ENCODE measurements around the gene COIL.
"Not testable (repeated sequence)": the region's sequence is repeated elsewhere in the genome, so short reads cannot be mapped to it uniquely, and the experiment has no call there.

The COIL gene

DNA sequence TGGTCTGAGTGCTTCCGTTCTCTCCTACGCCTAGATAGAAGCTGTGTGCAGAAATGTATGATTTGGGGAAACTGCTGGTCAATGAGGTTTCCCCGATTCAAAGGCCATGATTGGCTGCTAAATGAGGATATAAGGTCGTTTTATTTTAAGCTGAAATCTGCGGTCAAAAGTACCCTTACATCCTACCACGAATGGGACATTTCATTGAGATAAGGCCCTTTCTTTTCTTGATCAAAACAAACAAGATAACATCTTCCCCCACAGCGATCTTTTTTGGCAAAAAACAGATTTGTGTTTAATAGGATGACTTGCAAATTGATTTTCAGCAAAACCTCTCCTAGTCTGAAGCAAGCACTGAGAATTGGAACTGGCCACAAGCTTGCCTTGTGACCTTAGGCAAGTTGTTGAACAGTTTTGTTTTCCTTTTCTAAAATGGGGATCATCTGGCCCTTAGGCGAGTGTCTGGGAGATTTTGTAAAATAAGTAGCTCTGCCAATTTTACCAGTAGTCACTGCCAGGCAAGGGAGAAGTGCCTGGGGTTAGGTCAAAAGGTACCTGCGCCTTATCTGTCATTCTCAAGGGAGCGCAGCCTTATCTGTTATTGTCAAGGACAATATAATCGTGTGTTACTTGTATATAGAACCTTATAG lies 17.7 kb upstream of the COIL start:
- peak; percentile 20 for DNase-seq (ENCODE audit: low spot score)

- DNase-seq (ENCODE audit: low spot score), result peak; percentile 91
Measured at GRCh38 chr17:56977673-56978395, 17.0 kb upstream of the COIL start, which contains the start of gene SCPEP1. SCPEP1 (plus strand) TSS chr17:56978131; CDS start chr17:56978160, 29 bp downstream.

GRCh38 chr17:56976941-56977608 lies 16.2 kb upstream of the COIL start:
- no peak for DNase-seq (ENCODE audit: low spot score)

DNA sequence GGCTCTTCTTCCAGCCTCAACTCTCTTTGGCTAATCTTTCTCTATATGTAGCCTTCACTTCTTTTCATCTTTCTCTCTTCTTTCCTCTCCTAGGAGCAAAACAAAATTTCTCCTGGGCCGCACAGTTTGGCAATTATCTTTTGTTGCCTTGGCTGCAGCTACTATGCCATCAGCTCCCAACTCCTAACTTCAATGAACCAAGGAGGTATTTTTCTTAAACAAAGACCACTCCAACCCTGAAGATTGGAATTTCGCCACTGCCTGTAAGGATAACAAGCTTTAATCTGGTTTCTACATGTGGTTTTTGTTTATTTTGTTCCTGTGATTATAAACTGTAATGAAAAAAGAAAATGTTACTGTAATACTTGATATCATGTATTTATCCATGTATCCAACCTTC lies 14.8 kb upstream of the COIL start:
- no peak for DNase-seq (ENCODE audit: low spot score)

DNA sequence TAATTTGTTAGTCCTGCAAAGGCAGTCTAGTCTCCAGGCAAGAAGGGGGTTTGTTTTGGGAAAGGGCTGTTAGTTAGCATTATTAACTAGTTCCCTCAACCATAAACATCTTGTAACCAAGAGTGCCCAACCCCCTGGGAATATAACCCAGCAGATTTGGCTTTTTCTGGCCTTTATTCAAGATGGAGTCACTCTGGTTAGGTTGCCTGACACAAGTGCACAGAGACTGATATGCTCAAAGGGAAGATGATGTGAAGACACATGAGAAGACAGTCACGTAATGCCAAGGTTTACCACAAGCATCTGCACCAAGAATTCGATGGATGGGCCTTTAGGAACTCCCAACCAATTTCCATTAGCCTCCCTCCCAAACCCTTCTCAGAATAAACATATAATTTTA lies 13.2 kb upstream of the COIL start:
- DNase-seq (ENCODE audit: low spot score), result no peak

DNA sequence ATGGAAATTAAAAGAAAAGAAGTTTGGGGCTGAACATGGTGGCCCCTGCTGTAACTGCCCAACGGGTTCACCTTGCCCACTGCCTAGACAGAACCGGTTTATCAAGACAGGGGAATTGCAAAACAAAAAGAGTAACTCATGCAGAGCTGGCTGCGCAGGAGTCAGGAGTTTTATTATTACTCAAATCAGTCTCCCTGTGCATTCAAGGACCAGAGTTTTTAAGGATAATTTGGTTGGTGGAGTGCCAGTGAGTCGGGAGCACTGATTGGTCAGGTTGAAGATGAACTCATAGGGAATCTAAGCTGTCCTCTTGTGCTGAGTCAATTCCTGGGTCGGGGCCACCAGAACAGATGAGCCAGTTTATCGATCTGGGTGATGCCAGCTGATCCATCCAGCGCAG lies 12.7 kb upstream of the COIL start:
- DNase-seq (ENCODE audit: low spot score), result no peak

DNA sequence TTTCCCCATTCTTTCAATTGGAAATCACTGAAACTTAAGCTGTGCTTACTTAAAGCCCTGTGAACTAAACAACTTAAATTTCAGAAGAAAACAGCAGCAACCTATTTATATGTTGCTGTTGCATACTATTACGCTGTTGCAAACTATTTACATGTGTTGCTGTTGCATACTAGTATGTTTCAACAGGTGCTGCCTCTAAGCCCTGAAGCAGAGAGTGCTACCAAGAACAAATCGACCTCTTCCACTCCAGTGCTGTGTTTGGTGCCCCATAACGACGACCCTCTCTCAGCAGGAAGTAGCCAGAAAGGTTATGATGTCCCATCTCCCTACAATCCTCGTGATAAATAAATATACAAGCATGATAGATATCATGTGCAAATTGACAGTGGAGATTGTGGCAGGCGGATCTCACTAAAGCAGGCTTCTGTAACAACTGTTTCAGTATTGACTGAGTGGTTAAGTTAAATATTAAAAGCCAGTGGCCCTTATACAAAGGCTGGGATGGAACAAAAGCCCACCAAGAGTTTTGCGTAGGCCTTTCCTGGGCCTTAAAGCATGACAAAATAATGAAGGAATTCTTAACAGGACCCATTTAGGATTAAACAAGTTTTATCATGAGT lies 11.4 kb upstream of the COIL start:
- DNase-seq (ENCODE audit: low spot score), result no peak

DNA sequence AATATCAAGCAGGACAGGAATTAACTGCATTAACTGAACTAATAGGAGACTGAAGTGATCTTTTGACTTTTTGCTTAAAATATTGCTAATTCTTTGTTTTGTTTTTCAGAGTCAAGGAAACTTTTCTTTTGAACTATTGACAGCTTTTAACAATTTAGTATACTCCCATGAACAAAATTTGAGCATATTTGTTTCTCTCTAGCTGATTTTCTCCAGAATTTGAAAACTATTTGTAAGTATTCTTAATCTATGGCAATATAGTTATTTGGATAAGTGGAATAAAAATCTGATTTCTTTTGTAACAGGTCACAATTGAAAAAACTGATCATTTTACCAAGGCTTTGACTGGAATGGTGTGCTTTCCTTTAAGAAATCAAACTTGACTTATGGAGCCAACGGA lies 10.1 kb upstream of the COIL start:
- no peak for DNase-seq (ENCODE audit: low spot score)

- DNase-seq (ENCODE audit: low spot score), result no peak
Measured at GRCh38 chr17:56966338-56966737, 5.5 kb upstream of the COIL start.

- not testable (repeated sequence) for DNase-seq (ENCODE audit: low spot score)
Measured at GRCh38 chr17:56965681-56966080, 4.8 kb upstream of the COIL start.

DNA sequence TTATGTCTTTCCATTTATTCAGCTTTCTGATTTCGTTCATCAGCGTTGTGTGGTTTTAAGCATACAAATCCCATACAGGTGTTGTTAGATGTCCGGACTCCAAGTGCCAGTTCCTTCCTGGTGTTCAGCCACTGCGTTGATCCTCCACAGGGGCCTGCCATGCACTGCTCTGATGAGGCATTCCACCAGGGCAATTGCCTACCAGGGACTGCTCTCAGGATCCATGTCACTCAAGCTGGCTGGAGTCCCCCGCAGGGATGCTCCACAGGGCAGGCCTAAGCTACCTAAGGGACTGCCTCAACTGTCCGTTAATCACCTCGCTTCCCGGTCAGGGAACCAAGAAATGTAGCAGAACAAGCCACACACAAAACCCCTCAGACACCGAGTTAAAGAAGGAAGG lies 4.4 kb upstream of the COIL start:
- DNase-seq (ENCODE audit: low spot score), result not testable (repeated sequence)

DNA sequence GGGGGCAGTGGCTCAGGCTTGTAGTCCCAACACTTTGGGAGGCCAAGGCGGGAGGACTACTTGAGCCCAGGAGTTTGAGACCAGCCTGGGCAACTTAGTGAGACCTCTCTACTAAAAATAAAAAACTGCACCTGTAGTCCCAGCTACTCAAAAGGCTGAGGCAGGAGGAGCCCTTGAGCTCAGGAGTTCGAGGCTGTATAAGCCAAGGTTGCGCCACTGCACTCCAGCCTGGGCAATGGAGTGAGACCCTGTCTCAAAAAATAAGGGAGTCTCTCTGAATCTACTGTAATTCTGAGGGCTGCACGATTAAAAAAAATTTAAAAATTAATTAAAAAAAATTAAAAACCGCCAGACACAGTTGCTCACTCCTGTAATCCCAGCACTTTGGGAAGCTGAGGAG lies 3.9 kb downstream of the COIL start:
- no peak for DNase-seq (ENCODE audit: low spot score)

DNA sequence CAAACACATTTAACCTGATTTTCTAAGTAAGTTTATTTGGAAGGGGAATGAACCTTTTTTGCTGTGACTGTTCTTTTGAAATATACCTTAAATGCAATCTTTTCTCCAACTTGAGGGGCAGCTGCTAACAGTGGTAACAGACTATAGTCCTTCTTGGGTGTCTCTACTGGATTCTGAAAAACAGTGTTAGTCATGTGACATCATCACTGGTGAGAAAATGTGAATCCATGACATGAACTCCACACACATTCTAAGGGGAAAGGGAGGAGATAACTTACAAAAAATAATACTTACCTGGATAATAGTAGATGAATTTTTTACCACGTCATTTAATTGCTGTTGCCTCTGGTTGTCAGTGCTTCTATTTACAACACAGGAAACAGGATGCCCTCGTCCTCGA lies 11.3 kb downstream of the COIL start:
- DNase-seq (ENCODE audit: low spot score), result no peak

DNA sequence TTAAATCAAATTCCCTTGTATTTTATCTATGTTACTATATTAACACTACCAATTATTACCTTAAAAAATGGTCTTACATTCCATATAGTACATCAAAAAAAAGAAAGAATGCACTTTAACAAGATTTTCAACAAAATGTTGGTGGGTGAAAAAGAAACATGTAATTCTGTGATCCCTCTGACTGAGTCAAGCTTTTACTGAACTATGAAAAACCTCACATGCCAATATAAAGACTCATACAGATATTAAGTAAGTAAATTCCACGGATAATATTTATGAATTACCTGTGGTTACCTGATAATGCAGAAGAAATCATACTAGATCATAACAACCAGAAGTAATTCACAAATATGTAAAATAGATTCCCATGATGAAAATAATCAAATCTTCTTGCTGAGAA lies 12.4 kb downstream of the COIL start:
- peak; percentile 22 for DNase-seq (ENCODE audit: low spot score)

GRCh38 chr17:56947741-56948140 lies 13.1 kb downstream of the COIL start:
- DNase-seq (ENCODE audit: low spot score), result no peak

DNA sequence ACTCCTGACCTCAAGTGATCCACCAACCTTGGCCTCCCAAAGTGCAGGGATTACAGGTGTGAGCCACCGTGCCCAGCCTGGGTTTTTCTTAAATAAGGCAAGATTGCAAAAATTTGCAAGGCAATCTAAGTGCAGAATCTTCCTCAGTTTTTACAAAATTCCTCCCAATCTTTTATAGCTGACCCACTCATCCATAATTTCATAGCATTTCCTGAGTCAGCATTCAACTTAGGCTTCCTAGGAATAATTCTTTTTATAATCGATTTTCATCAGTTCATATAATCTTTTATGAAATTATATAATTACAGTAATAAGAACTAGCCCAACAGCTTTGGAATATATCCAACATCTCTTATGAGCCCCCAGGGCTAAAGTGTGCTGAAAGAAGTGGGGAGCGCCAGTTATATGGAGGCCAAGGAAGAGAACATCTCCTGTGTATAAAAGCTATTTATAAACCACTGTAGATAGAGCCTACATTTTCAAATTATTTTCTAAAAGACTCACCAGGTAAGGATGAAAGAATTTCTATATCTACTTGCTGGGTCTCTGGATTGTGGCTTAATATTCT lies 14.8 kb downstream of the COIL start:
- no peak for DNase-seq (ENCODE audit: low spot score)

DNA sequence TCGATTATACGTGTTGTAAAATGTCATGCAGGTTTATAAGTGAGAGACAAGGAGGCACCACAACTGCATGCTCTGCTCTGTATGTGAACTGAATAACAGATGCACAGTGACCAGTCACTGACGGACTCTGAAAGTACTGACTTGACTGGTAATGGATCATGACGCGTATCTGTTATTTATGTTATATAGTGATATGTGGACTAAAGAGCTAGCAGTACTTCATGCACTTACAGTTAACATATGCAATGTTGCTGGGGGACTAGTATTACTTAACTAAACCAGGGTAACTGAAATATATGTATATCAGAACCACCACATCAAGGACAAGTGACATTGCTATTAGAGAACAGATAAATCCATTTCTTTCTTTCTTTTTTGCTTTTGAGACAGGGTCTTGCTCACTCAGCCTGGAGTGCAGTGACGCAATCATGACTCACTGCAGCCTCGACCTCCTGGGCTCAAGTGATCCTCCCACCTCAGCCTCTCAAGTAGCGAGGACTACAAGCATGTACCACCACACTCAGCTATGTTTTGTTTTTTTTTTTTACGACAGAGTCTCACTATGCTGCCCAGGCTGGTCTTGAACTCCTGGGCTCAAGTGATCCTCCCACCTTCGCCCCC lies 17.2 kb downstream of the COIL start:
- DNase-seq (ENCODE audit: low spot score), result no peak

DNA sequence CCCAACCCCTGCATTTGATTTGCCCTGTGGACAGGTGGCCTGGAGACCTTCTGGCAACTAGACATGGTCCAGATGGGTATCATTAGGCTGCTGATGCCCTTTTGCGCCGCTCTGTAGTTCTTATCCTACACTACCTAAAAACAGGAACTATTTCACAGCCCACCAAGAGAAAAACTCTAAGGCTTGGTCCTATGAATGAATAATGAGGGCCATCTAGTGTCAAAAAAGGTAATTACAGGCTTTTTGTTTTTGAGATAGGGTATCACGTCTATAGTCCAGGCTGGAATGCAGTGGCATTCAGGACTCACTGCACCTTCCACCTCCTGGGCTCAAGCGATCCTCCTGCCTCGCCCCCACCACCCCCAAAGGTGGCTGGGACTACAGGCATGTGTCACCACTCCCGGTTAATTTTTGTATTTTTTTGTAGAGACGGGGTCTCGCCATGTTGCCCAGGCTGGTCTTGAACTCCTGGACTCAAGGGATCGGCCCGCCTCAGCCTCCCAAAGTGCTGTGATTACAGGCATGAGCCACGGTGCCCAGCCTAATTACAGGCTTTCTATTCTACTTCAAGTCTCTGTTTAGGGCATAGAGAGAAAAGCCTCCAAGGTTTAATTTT lies 20.9 kb downstream of the COIL start:
- peak; percentile 55 for DNase-seq (ENCODE audit: low spot score)

- not testable (repeated sequence) for DNase-seq (ENCODE audit: low spot score)
Measured at GRCh38 chr17:56938206-56938605, 22.6 kb downstream of the COIL start.

DNA sequence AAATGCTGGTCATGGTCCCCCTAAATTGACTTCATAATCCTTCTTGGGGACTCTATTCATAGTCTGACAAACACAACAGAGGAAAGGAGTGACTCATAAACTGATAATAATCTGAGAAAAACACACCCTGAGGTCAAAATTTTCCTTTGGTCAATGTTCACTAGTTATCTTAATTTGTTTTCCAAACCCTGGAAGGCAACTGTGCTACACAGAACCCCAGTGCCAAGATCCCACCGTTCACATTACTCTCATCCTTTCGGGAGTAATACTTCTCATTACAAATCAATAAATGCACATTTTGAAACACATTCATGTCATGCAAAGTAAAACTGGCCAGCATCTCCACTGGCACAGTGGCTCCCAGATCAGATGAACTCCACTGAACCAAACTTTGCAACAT lies 23.2 kb downstream of the COIL start:
- DNase-seq (ENCODE audit: low spot score), result no peak

DNA sequence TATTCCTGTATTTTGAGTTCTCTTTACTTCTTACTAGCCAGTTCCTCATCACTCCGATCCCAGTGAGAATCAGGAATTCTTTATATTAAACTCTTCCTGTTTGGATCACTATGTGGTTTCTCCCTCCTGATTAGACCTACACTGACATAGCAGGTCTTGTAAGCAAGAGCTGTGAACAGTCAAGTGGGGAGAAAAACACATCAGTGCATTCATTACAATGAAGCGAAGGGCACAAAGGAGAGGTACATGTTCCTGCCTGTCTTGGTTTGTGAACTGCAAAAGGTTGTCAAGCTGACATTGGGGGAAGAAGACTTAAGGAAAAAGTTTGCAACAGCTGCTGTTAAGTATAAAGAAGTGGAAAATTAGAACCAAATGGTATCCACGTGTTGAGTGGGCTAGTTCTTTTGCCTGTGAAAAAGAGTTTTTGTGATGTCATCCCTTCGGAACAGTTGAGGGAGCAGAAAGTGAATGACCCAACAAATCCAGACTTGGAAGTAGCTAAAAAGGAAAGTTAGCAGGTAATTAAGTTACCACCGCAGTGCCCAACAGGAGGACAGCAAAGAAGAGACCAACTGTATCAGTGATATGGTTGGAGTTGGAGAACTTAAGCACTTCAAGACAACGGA lies 24.0 kb downstream of the COIL start:
- DNase-seq (ENCODE audit: low spot score), result no peak

Data from hepatic stellate cell (primary cell).